K562 (cell line): ENCODE data around the gene DNA2. TPM values are rescaled to one million over a fixed set of nuclear protein-coding genes. Genes with fewer than 3 reads are reported as not detected.

ENCODE experiments used
- ATAC-seq: fragments of 200-7000 bp; cut with Tn5 transposase; 3 replicates; pipeline ENCODE4 v1.9.1; 2020; ENCODE audit warnings: moderate library complexity
- BruUV-seq: library from RNA; stranded (reverse); fragments of 400-500 nt; replicated peaks from 2 replicates; lab custom pipeline; 2021; lab: Mats Ljungman, UMichigan
- CTCF ChIA-PET: fragments of 300-600 bp; formaldehyde crosslinking; extraction: SDS; loops from one replicate; lab custom pipeline; 2021; ENCODE audit warnings: low intra/inter-chr PET ratio; lab: Yijun Ruan, JAX
- POLR2A ChIA-PET: fragments of 300-600, 350-650 bp; sonication (Branson Sonifier 250); formaldehyde crosslinking; extraction: SDS; loops from one replicate; lab custom pipeline; 2021; ENCODE audit warnings: antibody characterized with exemption, inconsistent platforms; lab: Yijun Ruan, JAX
- DNase-seq, 4 experiments: peaks; one replicate each; pipeline versions ENCODE4 v3.0.0 to v3.0.0-alpha.2; 2011 to 2018; ENCODE audit warnings: low spot score in 3 of 4, mixed read lengths in 3 of 4; ENCODE audit errors: extremely low read depth in 1 of 4
- FAIRE-seq: peaks from 2 replicates; lab custom pipeline; 2011; peaks lifted over from hg19 to GRCh38; lab: Jason Lieb, UNC
- H2AFZ ChIP-seq: 2 replicates; pipeline ENCODE4 v1.6.0; 2011; ENCODE audit warnings: low read depth, low read length, control low read depth, inconsistent platforms
- H3K27ac ChIP-seq: fragments of 200-600 bp; 3 replicates; pipeline ENCODE4 v1.8.0; 2011; ENCODE audit warnings: low read depth, mild to moderate bottlenecking, control low read depth, inconsistent platforms, low read length, moderate library complexity, mixed read lengths; ENCODE audit errors: extremely low read depth
- H3K27me3 ChIP-seq, 2 experiments: fragments of 300-600 bp in 1 of 2; 2 replicates in 1 of 2; 3 replicates in 1 of 2; pipeline versions ENCODE4 v1.6.0 to v1.8.0; 2011; ENCODE audit warnings: inconsistent platforms in 2 of 2, low read length in 2 of 2, mild to moderate bottlenecking in 1 of 2, mixed read lengths in 1 of 2, moderate library complexity in 1 of 2; ENCODE audit not compliant: control insufficient read depth in 2 of 2, insufficient read depth in 2 of 2
- H3K36me3 ChIP-seq: fragments of 300-600 bp; 3 replicates; pipeline ENCODE4 v1.8.0; 2011; ENCODE audit warnings: mild to moderate bottlenecking, low read length, inconsistent platforms; ENCODE audit not compliant: control insufficient read depth, insufficient read depth
- H3K4me1 ChIP-seq, 2 experiments: fragments of 200-600 bp in 1 of 2; replicated peaks in 1 of 2; 2 replicates in 1 of 2; 3 replicates in 1 of 2; pipeline versions ENCODE4 v1.5.1 to v1.8.0; 2011; ENCODE audit warnings: inconsistent platforms in 2 of 2, low read length in 2 of 2, mild to moderate bottlenecking in 1 of 2, mixed read lengths in 1 of 2, moderate library complexity in 1 of 2; ENCODE audit not compliant: control insufficient read depth in 2 of 2, insufficient read depth in 2 of 2
- H3K4me2 ChIP-seq: 2 replicates; pipeline ENCODE4 v1.6.1; 2011; ENCODE audit warnings: low read length, control low read depth, inconsistent platforms, mixed read lengths; ENCODE audit not compliant: insufficient read depth
- H3K4me3 ChIP-seq: fragments of 200-600 bp; sonication (generic), shearing (Covaris generic); 2 replicates; pipeline ENCODE4 v1.5.1; 2016; ENCODE audit warnings: control low read depth, inconsistent platforms
- H3K79me2 ChIP-seq: fragments of 200-600 bp; 3 replicates; pipeline ENCODE4 v1.8.0; 2011; ENCODE audit warnings: low read length, inconsistent platforms; ENCODE audit not compliant: control insufficient read depth, insufficient read depth
- H3K9ac ChIP-seq, 2 experiments: 2 replicates each; pipeline versions ENCODE4 v1.6.0 to v1.6.1; 2011; ENCODE audit warnings: low read depth in 2 of 2, low read length in 2 of 2, control low read depth in 1 of 2, inconsistent platforms in 1 of 2, mild to moderate bottlenecking in 1 of 2, mixed read lengths in 1 of 2; ENCODE audit not compliant: insufficient read depth in 1 of 2
- H3K9me1 ChIP-seq: one replicate; pipeline ENCODE4 v1.6.0; 2011; ENCODE audit warnings: inconsistent platforms, mild to moderate bottlenecking, low read length, moderate library complexity; ENCODE audit not compliant: control insufficient read depth, insufficient read depth
- H3K9me3 ChIP-seq: replicated peaks from 2 replicates; pipeline ENCODE4 v1.5.1; 2011; ENCODE audit warnings: low read depth, low read length, inconsistent platforms; ENCODE audit not compliant: control insufficient read depth, insufficient read depth
- H4K20me1 ChIP-seq: replicated peaks from 2 replicates; pipeline ENCODE4 v1.6.1; 2011; ENCODE audit warnings: low read length, inconsistent platforms, mixed read lengths; ENCODE audit not compliant: control insufficient read depth, insufficient read depth
- CREB3 ChIP-seq: fragments of 450-650 bp; conservative IDR thresholded peaks from 2 replicates; pipeline ENCODE4 v1.6.1; 2016; ENCODE audit warnings: missing genetic modification characterization, low read depth, mild to moderate bottlenecking, missing compliant biosample characterization, moderate library complexity
- CREBBP ChIP-seq: IDR thresholded peaks from one replicate; pipeline ENCODE4 v1.6.1; 2012; ENCODE audit warnings: low read depth, mild to moderate bottlenecking, control low read depth, inconsistent platforms, low read length
- MBD2 ChIP-seq: sonication (generic); IDR thresholded peaks from 2 replicates; pipeline ENCODE4 v1.6.1; 2016; ENCODE audit warnings: low read depth, borderline replicate concordance
- PHTF2 ChIP-seq: fragments of 250-450 bp; sonication (Bioruptor Pico); IDR thresholded peaks from 2 replicates; pipeline ENCODE4 v1.5.0; 2021; ENCODE audit warnings: mild to moderate bottlenecking
- SRF ChIP-seq, 2 experiments: fragments of 250-450, 450-650 bp in 1 of 2; sonication (Bioruptor Pico) in 1 of 2; sonication (generic) in 1 of 2; formaldehyde crosslinking; IDR thresholded peaks; 2 replicates each; pipeline versions ENCODE4 v1.5.0 to v1.5.1; 2020 to 2022; ENCODE audit warnings: mild to moderate bottlenecking in 1 of 2, missing genetic modification reagents in 1 of 2
- SUPT5H ChIP-seq: fragments of 450-650 bp; IDR thresholded peaks from 2 replicates; pipeline ENCODE4 v1.6.1; 2016
- ZNF263 ChIP-seq: sonication (generic); formaldehyde crosslinking; IDR thresholded peaks from 2 replicates; pipeline ENCODE4 v1.8.0; 2022; ENCODE audit warnings: mild to moderate bottlenecking, missing genetic modification reagents, borderline replicate concordance
- ZNF717 ChIP-seq: fragments of 250-450 bp; sonication (Bioruptor Pico); IDR thresholded peaks from 2 replicates; pipeline ENCODE4 v1.5.0; 2021
- WGBS: fragments of 100-300 bp; shearing (Covaris generic); methylation state at CpG from one replicate; pipeline ENCODE4 v1.1.6; 2016; ENCODE audit warnings: low coverage, mixed read lengths; ENCODE audit not compliant: insufficient coverage; ENCODE audit errors: missing lambda C conversion rate; 5-methylcytosine and 5-hydroxymethylcytosine counted together
- in situ Hi-C: fragments of 300-500 bp; cut with MboI; formaldehyde crosslinking; loops from 4 replicates; pipeline ENCODE4 v1.15.0; 2018; ENCODE audit warnings: inconsistent platforms, mixed read lengths
- intact Hi-C: fragments of 100-400 bp; cut with micrococcal nuclease; formaldehyde crosslinking; loops from 2 replicates; pipeline ENCODE4 v1.14.2; 2022
- polyA plus RNA-seq, 8 experiments: library from polyadenylated mRNA; depleted of rRNA in 4 of 8; stranded (reverse) in 5 of 8; unstranded in 3 of 8; fragments of >200 nt; fragmentation: Nextera tagmentation in 2 of 8; fragmentation: Illumina TruSeq in 1 of 8; extraction: Ambion mirVana in 2 of 8; extraction: Trizol in 1 of 8; gene quantifications; 2 replicates each; pipeline versions ENCODE4 v1.2.1 to v1.2.3, GENCODE V29; 2011 to 2014; ENCODE audit warnings: inconsistent platforms in 1 of 8, missing spikeins in 1 of 8
- total RNA-seq, 7 experiments: library from RNA; depleted of rRNA in 6 of 7; stranded (reverse); fragments of >200 nt in 6 of 7; fragmentation: Illumina TruSeq in 2 of 7; extraction: Trizol in 2 of 7; gene quantifications; 2 replicates each; pipeline versions ENCODE4 v1.2.1 to v1.2.3, GENCODE V29; 2011 to 2021; ENCODE audit warnings: low replicate concordance in 1 of 7

The DNA2 gene
- total and polyA plus RNA-seq, 9 of the 15 experiments (the other 6 are each of a cell fraction or from before 2014, with no cell fraction given) = 24.6 to 51.4 (median 40.8) TPM

- TF ChIP-seq SRF (CRISPR knock-in tag; IDR thresholded peaks at IDR 0.05) = no peak
These were observed 29.9 kb upstream of the DNA2 start (continued) for GRCh38 chr10:68501691-68502090.

GRCh38 chr10:68499544-68499943 is 27.8 kb upstream of the DNA2 start:
- no peak for ATAC-seq

More at GRCh38 chr10:68499544-68499943, 27.8 kb upstream of the DNA2 start:
- H3K27me3 ChIP-seq = no peaks in the 10 kb centered on the region
- no peak overlapping the region for H3K4me2 ChIP-seq
- H3K36me3 ChIP-seq = peaks cover 45% of the 10 kb centered on the region
- TF ChIP-seq ZNF717 (CRISPR knock-in tag) = no peak
- TF ChIP-seq SUPT5H = no peak
- no peak for TF ChIP-seq MBD2
- TF ChIP-seq ZNF263 (CRISPR knock-in tag) = no peak
- TF ChIP-seq CREB3 (tag) = no peak
- no peak for TF ChIP-seq CREBBP
- TF ChIP-seq PHTF2 (CRISPR knock-in tag) = no peak
- 87% methylated on average over 6 of the region's 6 CpGs for WGBS
- intact Hi-C loops = no loop called here
- POLR2A ChIA-PET = interaction anchor here (0.6 kb wide), 1 partner anchor 112 kb away, joined by 4 read pairs; no protein-coding TSS in a partner anchor
- no peak overlapping the region for H3K4me3 ChIP-seq
- no peaks in the 10 kb centered on the region for H3K4me1 ChIP-seq
- H3K79me2 ChIP-seq = no peaks in the 10 kb centered on the region
- no peaks in the 10 kb centered on the region for H3K9me1 ChIP-seq
- CTCF ChIA-PET = no interaction called here
- no peak for DNase-seq
- H3K9ac ChIP-seq = no peak overlapping the region
- FAIRE-seq = no peak
- BruUV-seq = no TSS peak
- H2AFZ ChIP-seq = no peak overlapping the region
- no peaks in the 10 kb centered on the region for H4K20me1 ChIP-seq
- H3K27ac ChIP-seq = no peak overlapping the region
- in situ Hi-C loops = no loop called here
- H3K9me3 ChIP-seq = no peaks in the 10 kb centered on the region
